Amniotic stem cell (primary cell): ENCODE results near the gene C21orf58.

Experiments used
- DNase-seq: peaks from one replicate; lab custom pipeline; 2025; lab: John Stamatoyannopoulos, UW

Gene C21orf58

GRCh38 chr21:46295177-46295770, 28.4 kb downstream of the C21orf58 start:
- DNase-seq = no peak

DNA sequence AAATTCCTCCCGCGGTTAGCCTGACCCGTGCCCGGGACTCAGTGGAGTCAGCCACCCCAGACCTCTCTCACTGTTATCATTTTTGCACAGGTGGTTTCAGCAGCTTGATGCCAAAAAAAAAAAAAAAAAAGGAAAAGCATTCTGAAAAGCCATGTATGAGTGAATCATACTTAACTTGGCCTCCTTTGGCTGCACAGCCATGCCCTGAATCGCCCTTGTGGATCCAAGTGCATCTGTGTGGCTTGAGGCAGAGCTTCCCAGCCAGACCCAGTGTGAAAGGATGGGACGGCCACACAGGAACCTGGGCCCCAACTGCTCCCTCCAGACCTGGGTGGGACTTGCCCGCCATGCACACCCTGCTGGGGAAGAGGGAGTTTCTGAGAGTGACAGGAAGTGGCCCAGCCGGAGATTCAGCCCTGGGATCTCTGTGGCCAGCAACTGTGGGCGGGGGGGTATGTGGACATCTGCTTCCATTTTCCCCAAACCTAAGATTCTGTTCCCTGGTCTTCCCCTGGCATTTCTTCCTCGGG, 29.0 kb downstream of the C21orf58 start:
- DNase-seq = no peak

GRCh38 chr21:46291561-46291960, 32.1 kb downstream of the C21orf58 start:
- no peak for DNase-seq

DNA sequence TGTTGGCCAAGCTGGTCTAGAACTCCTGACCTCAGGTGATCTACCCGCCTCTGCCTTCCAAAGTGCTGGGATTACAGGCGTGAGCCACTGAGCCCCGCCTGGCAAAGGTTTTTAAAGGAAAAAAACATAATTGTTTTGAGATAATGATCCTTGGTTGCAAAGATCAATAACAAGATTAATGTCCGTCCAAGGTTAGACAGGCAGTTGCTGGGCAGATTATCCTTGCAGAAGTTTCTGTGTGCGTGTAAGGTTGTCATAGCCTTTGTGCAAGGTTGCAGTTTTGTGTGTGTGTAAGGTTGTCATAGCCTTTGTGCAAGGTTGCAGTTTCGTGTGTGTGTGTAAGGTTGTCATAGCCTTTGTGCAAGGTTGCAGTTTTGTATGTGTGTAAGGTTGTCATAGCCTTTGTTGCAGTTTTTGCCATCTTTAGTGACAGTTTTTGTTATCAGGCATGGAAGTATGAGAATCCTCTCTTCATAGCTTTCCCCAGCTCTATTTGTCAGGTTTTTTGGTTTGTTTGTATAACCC, 34.0 kb downstream of the C21orf58 start:
- DNase-seq = no peak

- DNase-seq = no peak
Measured at GRCh38 chr21:46287541-46287940, 36.1 kb downstream of the C21orf58 start.

DNA sequence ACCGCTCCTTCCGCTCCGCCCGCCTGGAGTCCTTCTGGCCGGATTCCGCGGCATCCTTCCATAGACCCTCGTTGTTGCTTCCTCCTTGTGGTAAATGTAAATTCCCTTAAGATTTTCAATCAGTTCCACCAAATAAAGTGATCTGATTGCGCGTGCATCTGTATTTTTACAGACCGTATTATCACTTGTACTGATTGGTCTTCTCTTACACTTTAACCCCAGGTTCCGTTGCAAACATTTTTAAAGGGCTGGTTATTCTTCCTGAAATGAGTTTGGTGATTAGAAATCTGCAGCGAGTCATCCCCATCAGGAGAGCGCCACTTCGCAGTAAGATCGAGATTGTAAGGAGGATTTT, 37.0 kb downstream of the C21orf58 start:
- DNase-seq = no peak

DNA sequence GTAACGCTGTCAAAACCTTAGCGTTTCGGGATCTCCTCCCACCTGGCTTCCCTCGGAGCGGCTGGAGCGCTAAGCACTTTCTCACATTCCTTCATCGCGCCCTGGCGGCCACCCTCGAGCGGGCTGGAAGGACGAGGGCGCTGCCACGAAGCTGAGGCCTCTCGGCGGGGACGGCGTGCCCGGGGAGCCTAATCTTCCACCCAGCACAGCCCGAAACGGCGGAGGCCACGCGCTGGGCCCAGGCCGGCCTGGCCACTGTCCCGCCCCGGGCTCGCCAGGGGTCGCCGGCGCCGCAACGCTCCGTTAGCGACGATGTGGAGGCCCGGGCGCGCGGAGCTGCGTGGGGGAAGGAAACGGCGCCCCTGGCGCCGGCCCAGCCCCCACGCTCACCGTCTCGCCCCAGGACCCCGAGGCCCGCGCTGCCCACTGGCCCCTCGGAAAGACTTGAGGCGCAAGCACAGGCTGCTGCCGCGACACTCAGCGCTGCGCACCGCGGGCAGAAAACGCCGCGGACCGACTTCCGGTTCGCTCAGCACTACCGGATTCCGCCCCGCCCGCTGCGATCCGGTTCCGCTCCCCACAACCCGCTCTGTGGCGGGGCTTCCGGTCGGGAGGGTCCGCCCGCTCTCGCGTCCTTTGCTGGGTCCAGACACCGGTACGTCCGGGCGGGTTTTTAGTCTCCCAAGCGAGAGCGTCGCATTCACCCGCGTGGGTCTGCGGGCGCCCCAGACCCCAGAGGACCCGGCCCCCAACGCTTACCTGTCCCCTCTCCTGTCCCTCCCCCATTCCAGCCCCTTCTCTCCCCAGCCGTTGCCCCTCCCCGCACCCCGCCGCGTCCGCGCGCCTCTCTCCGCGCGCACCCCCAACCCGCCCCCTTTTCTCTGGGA, 37.7 kb downstream of the C21orf58 start, which contains the start of gene YBEY:
YBEY (plus strand) TSS at position 582 of the 887 bp plus-strand sequence. CDS start 572 bp downstream, outside the sequence.
- peak; percentile 94 for DNase-seq

- DNase-seq = no peak
Measured at GRCh38 chr21:46285206-46285661, 38.4 kb downstream of the C21orf58 start, which contains the start of gene MCM3AP. Gene MCM3AP (minus strand): TSS chr21:46285611. CDS start chr21:46285286, 325 bp downstream.

DNA sequence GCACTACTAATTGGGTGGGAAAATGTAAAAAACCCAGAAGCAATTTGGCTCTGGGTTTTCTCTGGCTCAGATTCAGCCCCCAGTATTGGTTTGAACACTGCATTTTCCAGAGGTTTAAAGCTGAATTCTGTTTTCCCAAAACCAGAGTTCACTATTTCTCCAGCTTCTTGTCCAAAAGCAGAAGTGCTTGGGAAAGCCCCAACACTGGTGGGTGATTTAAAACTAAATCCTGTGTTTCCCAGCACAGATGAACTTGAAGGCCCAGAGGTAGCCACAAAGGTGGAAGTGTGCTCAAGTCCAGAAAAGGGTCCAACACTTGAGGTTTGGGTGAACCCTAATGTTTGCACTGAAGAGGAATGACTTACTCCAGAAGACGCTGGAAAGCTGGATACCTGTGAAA, 38.9 kb downstream of the C21orf58 start:
- DNase-seq = no peak

DNA sequence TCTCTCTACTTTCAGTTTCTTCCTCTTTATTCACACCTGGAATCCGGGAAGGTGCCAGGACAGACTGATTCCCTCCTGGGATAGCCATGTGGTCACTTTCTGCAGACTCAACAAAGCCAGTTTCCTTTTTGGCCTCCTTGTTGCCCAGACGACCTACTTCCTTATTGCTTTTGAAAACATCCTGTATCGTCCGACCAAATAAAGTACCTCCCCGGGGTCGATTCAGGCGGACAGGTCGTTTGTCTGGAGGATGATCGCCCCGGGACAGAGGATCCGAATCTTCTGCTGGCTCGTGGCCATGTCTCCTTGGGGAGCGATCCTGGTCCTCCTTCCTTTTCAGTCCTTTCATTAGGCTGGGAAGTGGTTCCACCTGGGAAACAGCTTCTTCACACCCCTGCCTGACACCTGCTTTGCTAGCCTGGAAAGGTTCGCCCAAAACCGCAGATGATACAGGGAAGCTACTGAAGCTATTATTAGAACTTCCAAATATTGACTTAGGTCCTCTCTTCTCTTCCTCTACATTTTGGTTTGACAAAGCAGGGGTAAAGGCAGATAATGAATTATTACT, 39.5 kb downstream of the C21orf58 start:
- DNase-seq = no peak

DNA sequence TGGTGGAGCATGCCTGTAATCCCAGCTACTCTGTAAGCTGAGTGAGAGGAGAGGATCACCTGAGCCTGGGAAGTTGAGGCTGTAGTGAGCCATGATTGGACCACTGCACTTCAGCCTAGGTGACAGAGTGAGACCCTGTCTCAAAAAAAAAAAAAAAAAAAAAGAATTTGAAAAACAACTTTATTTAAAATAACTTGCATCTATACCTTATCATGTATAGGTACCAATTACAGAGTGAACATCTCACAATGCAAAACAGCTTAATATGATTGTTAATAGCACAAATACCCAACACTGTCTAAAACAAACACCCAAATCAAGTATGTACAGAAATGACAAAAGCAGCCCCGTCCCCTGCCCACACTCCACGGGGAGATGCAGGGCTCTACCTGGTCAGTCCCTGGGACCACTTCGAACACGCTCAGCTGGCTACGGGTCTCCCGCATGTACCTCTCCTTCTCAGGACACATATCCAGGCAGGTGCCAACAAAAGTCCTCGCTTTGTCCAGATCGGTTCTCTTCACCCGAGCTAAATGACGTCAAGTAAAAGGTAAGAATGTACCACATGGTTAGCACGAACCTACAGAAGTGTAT, 48.8 kb downstream of the C21orf58 start:
- no peak for DNase-seq

DNA sequence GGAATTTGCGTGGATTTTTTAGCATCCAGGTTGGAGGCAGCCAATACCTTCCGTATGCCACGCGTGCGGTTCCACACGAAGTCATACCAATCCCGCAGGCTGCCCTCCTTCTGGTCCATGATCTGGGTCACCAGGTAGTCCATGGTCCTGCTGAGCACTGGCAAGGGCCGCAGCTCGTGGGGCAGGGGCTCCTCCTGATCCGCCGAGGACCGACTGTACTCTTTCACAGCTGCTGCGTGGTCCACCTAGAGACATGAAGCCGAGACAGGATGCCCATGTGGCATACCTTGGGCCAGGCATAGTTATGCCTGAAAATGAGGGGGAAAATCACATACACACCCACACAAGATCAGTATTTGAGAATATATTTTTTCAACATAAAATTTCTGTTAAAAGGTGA, 50.3 kb downstream of the C21orf58 start:
- DNase-seq = no peak

DNA sequence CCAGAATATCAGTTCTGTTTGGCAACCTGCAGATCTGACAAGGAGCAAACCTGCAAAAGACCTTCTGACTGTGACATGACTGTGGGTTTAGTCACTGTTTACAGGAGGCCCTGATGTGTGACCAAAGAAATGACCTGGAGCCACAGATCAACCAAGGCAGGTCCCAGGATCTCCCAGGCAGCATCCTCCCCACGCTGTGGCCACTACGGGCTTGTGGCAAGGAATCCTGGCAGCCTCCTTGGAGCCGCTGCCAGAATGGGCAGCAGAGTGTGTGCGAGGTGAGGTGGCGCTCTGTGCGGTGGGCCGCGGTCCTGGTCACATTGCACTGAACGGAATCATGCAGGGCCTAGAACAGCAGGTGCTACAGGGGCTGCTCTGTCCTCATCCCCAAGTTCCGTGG, 54.2 kb downstream of the C21orf58 start:
- no peak for DNase-seq

GRCh38 chr21:46268371-46268770, 55.3 kb downstream of the C21orf58 start:
- no peak for DNase-seq

GRCh38 chr21:46266946-46267345, 56.7 kb downstream of the C21orf58 start:
- DNase-seq = no peak

DNA sequence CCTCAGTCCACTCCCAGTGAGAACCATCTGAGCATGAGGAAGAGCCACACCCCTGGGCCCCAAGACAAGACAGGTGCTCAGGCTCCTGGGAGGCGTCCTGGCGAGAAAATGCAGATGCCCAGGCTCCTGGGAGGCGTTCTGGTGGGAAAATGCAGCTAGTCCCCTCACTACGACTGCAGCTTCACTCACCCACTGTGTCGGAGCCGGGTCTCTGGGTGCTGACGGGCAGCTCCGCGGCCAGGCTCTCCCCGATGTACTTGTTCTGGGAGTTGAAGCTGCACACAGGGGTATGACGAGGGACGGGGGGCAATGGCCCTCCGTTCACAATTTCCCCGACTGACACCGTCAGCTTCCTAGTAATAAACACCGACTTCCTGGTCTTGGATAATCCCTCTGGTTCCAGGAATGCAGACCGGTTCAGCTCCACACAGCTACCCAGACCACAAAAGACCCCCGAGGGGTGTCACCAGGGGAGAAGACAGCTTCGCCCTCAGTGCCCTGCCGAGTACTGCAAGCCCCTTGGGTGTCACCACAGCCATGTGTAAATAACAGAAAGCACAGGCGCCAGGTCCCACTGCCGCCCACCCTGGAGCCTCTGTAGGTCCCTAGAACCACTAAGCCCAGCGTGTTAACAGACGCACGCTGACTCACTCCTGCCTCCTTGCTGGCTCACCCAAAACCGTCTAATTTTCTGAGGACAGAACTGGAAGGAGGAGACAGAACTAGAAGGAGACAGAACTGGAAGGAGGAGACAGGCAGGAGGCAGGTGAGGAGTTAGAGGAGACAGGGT, 57.7 kb downstream of the C21orf58 start:
- no peak for DNase-seq

GRCh38 chr21:46264690-46265144, 59.0 kb downstream of the C21orf58 start:
- DNase-seq = no peak

- DNase-seq = no peak
Measured at GRCh38 chr21:46264046-46264689, 59.5 kb downstream of the C21orf58 start.

GRCh38 chr21:46256501-46256994, 67.1 kb downstream of the C21orf58 start:
- no peak for DNase-seq

DNA sequence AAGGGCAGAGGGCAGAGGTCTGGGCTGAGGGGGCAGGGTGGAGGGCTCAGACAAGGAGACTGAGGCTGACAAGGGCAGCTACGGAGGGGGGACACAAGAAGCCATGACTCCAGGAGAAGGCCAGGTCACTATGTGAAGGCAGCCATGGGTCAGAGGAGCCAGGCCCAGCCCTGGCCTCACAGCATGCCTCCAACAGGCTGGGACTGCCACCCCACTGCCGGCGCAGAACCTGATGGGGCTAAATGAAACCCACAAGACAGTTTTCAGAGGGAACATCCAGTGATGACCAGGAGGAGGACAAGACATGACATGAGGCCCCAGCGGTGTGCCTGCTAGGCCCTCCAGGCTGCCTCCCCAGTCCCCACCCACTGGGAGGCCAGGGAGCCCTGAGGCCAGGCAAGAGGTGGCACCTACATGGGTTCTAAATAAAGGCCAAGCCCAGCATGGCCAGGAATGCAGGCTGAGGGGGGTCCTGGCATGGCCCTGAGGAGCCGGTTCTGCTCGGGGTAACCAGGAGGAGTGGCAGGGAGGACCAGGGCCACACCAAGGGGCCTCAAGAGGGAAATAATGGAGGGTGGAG, 67.8 kb downstream of the C21orf58 start:
- DNase-seq = no peak
